HuH-7 (cell line): ENCODE results near the gene EEF1AKMT4.

Experiments used
- DNase-seq: peaks from one replicate; pipeline ENCODE4 v3.0.0; 2011; ENCODE audit warnings: low spot score

Gene EEF1AKMT4

DNA sequence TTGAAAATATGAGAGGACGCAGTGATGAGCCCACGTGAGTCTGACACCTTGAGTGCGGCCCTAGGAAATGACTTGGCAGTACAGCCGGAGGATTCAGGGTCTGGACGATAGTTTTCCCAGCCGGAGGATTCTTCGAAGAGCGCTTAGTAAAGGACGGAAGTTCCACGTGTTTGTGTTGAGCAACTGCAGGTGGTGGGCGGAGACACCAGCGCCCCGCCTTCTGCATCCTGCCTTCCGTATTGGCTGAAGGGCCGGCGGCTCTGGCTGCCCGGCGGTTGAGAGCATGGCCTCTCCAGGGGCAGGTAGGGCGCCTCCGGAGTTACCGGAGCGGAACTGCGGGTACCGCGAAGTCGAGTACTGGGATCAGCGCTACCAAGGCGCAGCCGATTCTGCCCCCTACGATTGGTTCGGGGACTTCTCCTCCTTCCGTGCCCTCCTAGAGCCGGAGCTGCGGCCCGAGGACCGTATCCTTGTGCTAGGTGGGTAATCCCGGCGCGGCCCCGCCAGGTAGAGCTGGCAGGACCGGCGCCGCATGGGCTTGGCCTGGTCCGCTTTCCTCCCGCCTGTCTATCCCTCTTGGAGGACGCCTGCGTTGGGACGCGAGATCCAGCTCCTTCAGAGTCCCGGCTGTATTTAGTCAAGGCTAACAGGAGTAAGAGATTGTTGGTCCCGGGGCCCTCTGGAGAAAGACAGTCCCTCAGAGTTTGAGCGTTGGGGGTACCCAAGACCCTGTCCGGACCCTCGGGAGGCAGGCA lies at the start of gene EEF1AKMT4:
TSS of gene EEF1AKMT4 (plus strand) at position 261 of the 755 bp plus-strand sequence. CDS start at position 284, 23 bp downstream.
- DNase-seq: peak; percentile 93

- no peak for DNase-seq
Observed at GRCh38 chr3:184200825-184201224, 48.6 kb upstream of the EEF1AKMT4 start.

GRCh38 chr3:184203526-184203925 lies 45.9 kb upstream of the EEF1AKMT4 start:
- DNase-seq: no peak

GRCh38 chr3:184209146-184209923 lies 40.1 kb upstream of the EEF1AKMT4 start:
- DNase-seq: no peak

DNA sequence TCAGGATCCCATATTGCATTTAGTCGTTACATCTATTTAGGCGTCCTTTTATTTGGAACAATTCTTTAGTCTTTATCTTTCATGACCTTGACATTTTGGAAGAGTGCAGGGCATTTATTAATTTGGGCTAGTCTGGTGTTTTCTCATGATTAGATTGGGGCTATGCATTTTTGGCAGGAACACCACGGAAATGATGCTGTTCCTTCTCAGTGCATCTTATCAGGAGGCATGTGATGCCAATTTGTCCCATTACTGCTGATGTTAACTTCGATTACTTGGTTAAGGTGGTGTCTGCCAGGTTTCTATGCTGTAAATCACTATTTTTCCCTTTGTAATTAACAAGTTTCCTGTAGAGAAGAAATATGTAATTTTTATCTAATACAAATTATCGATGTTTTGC lies 38.2 kb upstream of the EEF1AKMT4 start:
- DNase-seq: no peak

- no peak for DNase-seq
Observed at GRCh38 chr3:184211718-184212117, 37.8 kb upstream of the EEF1AKMT4 start.

GRCh38 chr3:184218814-184219213 lies 30.7 kb upstream of the EEF1AKMT4 start:
- DNase-seq: no peak

GRCh38 chr3:184222521-184222920 lies 27.0 kb upstream of the EEF1AKMT4 start:
- no peak for DNase-seq

GRCh38 chr3:184223946-184224345 lies 25.5 kb upstream of the EEF1AKMT4 start:
- DNase-seq: no peak

DNA sequence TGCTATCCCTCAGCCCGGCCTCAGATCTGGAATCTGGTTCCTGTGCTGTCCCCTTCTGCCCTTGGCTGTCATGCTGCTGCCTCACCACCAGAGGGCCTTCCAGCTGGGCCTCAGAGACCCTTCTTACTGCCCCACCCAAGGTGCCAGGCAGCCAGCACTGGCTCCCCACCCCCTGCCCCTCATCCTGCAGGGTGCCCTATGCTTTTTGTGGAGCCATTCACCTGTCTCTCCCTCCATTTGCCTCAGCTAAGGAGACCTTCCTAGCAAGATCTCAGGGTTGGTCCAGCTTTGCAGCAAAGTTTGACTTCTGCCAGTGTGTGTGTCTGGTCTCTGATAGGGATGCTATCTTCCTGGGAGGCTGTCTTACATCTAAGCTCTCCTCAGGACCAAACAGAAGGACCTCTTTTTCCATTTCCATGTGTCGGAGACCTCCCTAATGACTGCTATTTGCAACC lies 22.0 kb upstream of the EEF1AKMT4 start:
- DNase-seq: peak; percentile 85

DNA sequence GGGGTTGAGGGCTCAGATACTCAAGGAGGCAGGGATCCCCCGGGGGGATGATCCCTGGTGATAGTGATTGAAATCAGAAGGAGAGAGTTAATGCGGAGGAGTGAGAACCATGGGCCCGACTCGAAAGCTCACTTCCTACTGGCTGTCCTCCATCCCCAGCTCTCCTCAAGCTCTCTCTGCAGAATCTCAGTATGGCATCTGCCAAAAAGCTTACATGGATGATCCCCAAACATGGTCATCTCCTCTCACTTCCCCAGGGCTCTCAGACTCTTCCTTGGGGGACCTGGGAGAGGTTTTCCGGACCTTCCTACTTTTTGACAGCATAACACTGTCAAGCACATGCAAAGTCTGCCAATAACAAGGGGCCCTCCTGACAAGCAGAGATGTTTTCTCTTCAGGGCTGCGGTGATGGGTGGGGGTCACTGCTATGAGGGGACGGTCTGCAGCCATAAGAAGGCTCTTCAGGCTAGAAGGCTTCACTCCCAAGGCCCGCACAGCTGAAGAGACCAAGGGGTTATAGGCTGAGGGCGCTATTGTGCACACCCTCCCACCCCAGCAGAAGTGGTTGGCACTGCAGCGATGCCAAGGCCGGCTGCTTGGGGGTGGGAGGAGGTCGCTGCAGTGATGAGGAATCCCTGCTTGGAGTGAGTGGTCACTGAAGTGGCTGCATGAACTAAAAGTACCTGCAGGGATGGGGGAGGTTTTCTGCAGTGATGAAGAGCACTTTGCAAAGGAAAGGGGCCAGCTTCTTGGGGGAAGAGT lies 20.9 kb upstream of the EEF1AKMT4 start:
- no peak for DNase-seq

GRCh38 chr3:184229394-184230080 lies 19.9 kb upstream of the EEF1AKMT4 start, which contains the start of gene VWA5B2:
VWA5B2 (plus strand) TSS chr3:184229585; CDS start chr3:184230529, 944 bp downstream.
- peak; percentile 91 for DNase-seq

GRCh38 chr3:184230081-184230602 lies 19.3 kb upstream of the EEF1AKMT4 start:
- DNase-seq: peak; percentile 88

GRCh38 chr3:184230603-184231528 lies 18.6 kb upstream of the EEF1AKMT4 start:
- no peak for DNase-seq

- DNase-seq: no peak
Observed at GRCh38 chr3:184231671-184232070, 17.8 kb upstream of the EEF1AKMT4 start.

- no peak for DNase-seq
Observed at GRCh38 chr3:184233127-184233843, 16.2 kb upstream of the EEF1AKMT4 start.

DNA sequence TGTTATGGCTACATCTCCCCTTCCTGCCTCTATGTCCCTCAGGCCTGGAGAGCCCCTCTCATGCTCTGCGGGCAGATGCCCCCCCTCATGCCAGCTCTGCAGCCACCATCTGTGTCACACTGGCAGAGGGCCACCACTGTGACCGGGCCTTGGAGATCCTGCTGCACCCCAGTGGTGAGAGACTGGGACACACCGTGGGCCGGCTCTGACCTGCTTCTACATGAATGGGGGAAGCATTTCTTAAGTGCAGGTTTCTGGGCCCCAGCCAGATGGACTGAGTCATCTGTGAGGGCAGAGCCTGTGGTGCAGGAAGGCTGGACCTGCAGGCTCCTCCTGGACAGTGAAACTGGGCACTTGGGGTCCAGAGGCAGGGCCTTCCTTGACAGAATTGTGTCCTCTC lies 15.2 kb upstream of the EEF1AKMT4 start:
- no peak for DNase-seq

GRCh38 chr3:184234671-184235380 lies 14.6 kb upstream of the EEF1AKMT4 start:
- no peak for DNase-seq
